H1 (cell line): ENCODE results near the gene ARHGAP8. TPM values are rescaled to one million over a fixed set of nuclear protein-coding genes. Genes with fewer than 3 reads are reported as not detected.
A peak's percentile ranks its signal among the peaks of the same experiment; 100 is the strongest.

Experiments
- CTCF ChIA-PET: fragments of 300-600 bp; sonication (Branson Sonifier 250); formaldehyde crosslinking; loops from one replicate; lab custom pipeline; 2021; ENCODE audit not compliant: partially characterized antibody; lab: Charles Lee
- POLR2A ChIA-PET: fragments of 300-600 bp; sonication (Branson Sonifier 250); formaldehyde crosslinking; loops from one replicate; lab custom pipeline; 2021; ENCODE audit warnings: inconsistent platforms; ENCODE audit not compliant: partially characterized antibody; lab: Charles Lee
- DNase-seq, 2 experiments: peaks; one replicate each; pipeline versions ENCODE4 v3.0.0 to v3.0.0-alpha.2; 2010 to 2022; ENCODE audit warnings: low spot score in 2 of 2, low read depth in 1 of 2, mixed read lengths in 1 of 2
- FAIRE-seq: peaks from 2 replicates; lab custom pipeline; 2011; peaks lifted over from hg19 to GRCh38; lab: Jason Lieb, UNC
- H2AFZ ChIP-seq: 2 replicates; pipeline ENCODE4 v1.8.1; 2012; ENCODE audit warnings: low read length, inconsistent platforms
- H2AK5ac ChIP-seq: 2 replicates; pipeline ENCODE4 v1.6.1; 2013; ENCODE audit warnings: low read depth, low read length
- H2BK120ac ChIP-seq: replicated peaks from 2 replicates; pipeline ENCODE3; 2013; ENCODE audit warnings: low read depth, low read length, inconsistent platforms
- H2BK12ac ChIP-seq: 2 replicates; pipeline ENCODE4 v1.6.1; 2013; ENCODE audit warnings: low read depth, low read length
- H2BK15ac ChIP-seq: 2 replicates; pipeline ENCODE4 v1.6.1; 2013; ENCODE audit warnings: low read length
- H2BK20ac ChIP-seq: 2 replicates; pipeline ENCODE4 v1.6.1; 2013; ENCODE audit warnings: low read length
- H2BK5ac ChIP-seq: 2 replicates; pipeline ENCODE4 v1.6.1; 2013; ENCODE audit warnings: low read depth, low read length
- H3K14ac ChIP-seq: 2 replicates; pipeline ENCODE4 v1.6.1; 2013; ENCODE audit warnings: inconsistent platforms; ENCODE audit not compliant: insufficient read length
- H3K18ac ChIP-seq: 2 replicates; pipeline ENCODE4 v1.6.1; 2013; ENCODE audit warnings: low read length; ENCODE audit errors: extremely low read depth
- H3K23ac ChIP-seq: 2 replicates; pipeline ENCODE4 v1.6.1; 2013; ENCODE audit warnings: inconsistent platforms; ENCODE audit not compliant: insufficient read length
- H3K23me2 ChIP-seq: 2 replicates; pipeline ENCODE4 v1.6.1; 2013; ENCODE audit warnings: low read depth, low read length
- H3K27ac ChIP-seq: 2 replicates; pipeline ENCODE4 v1.6.1; 2011; ENCODE audit warnings: low read depth, low read length, inconsistent platforms
- H3K27me3 ChIP-seq, 4 experiments: replicated peaks in 1 of 4; 1 replicate in 1 of 4; 2 replicates in 3 of 4; pipeline versions ENCODE4 v1.6.1 to v1.8.1; 2011 to 2013; ENCODE audit warnings: low read length in 3 of 4, mild to moderate bottlenecking in 3 of 4, inconsistent platforms in 2 of 4, mixed read lengths in 2 of 4, moderate library complexity in 1 of 4; ENCODE audit not compliant: control insufficient read depth in 3 of 4, insufficient read depth in 3 of 4; ENCODE audit errors: extremely low read depth in 1 of 4
- H3K36me3 ChIP-seq, 4 experiments: 2 replicates each; pipeline versions ENCODE4 v1.6.1 to v1.8.1; 2011 to 2013; ENCODE audit warnings: mild to moderate bottlenecking in 4 of 4, low read length in 3 of 4, moderate library complexity in 2 of 4, control low read depth in 1 of 4, inconsistent platforms in 1 of 4; ENCODE audit not compliant: insufficient read depth in 4 of 4, control insufficient read depth in 2 of 4
- H3K4ac ChIP-seq: replicated peaks from 2 replicates; pipeline ENCODE3; 2013; ENCODE audit warnings: low read length, low read depth, mixed read lengths, inconsistent platforms; ENCODE audit not compliant: insufficient read length
- H3K4me1 ChIP-seq, 4 experiments: replicated peaks in 1 of 4; 1 replicate in 1 of 4; 2 replicates in 3 of 4; pipeline versions ENCODE4 v1.6.1 to v1.8.1; 2011 to 2013; ENCODE audit warnings: low read length in 3 of 4, inconsistent platforms in 2 of 4, mixed read lengths in 1 of 4; ENCODE audit not compliant: insufficient read depth in 4 of 4, control insufficient read depth in 3 of 4
- H3K4me2 ChIP-seq, 2 experiments: 2 replicates each; pipeline versions ENCODE4 v1.6.1 to v1.8.1; 2011 to 2013; ENCODE audit warnings: low read depth in 2 of 2, low read length in 2 of 2, control low read depth in 1 of 2, inconsistent platforms in 1 of 2, mild to moderate bottlenecking in 1 of 2; ENCODE audit not compliant: insufficient read depth in 1 of 2
- H3K4me3 ChIP-seq, 4 experiments: fragments of 200-600, 300-600 bp in 1 of 4; sonication (generic), shearing (Covaris generic), sonication (Bioruptor Twin) in 1 of 4; 2 replicates each; pipeline versions ENCODE4 v1.5.1 to v1.8.1; 2011 to 2016; ENCODE audit warnings: low read length in 4 of 4, low read depth in 3 of 4, control low read depth in 2 of 4, inconsistent platforms in 2 of 4, mild to moderate bottlenecking in 2 of 4, mixed read lengths in 1 of 4, moderate library complexity in 1 of 4; ENCODE audit not compliant: insufficient read depth in 2 of 4; ENCODE audit errors: extremely low read depth in 1 of 4
- H3K56ac ChIP-seq: replicated peaks from 2 replicates; pipeline ENCODE3; 2013; ENCODE audit warnings: low read depth, mild to moderate bottlenecking, mixed read lengths, low read length, inconsistent platforms; ENCODE audit not compliant: insufficient read length
- H3K79me1 ChIP-seq: 2 replicates; pipeline ENCODE4 v1.6.1; 2013; ENCODE audit warnings: low read depth, low read length, control low read depth
- H3K79me2 ChIP-seq, 2 experiments: 2 replicates each; pipeline versions ENCODE4 v1.6.1 to v1.8.1; 2012 to 2013; ENCODE audit warnings: low read length in 2 of 2, mild to moderate bottlenecking in 2 of 2, inconsistent platforms in 1 of 2; ENCODE audit not compliant: insufficient read depth in 2 of 2, control insufficient read depth in 1 of 2
- H3K9ac ChIP-seq, 4 experiments: replicated peaks in 1 of 4; 1 replicate in 1 of 4; 2 replicates in 3 of 4; pipeline versions ENCODE4 v1.6.1 to v1.8.1; 2011 to 2013; ENCODE audit warnings: low read depth in 3 of 4, low read length in 3 of 4, control low read depth in 2 of 4, mild to moderate bottlenecking in 2 of 4, moderate library complexity in 2 of 4, inconsistent platforms in 1 of 4; ENCODE audit errors: extremely low read depth in 1 of 4
- H3K9me3 ChIP-seq, 2 experiments: 2 replicates each; pipeline versions ENCODE4 v1.6.1 to v1.8.1; 2012 to 2013; ENCODE audit warnings: mild to moderate bottlenecking in 2 of 2, moderate library complexity in 2 of 2, control low read depth in 1 of 2, inconsistent platforms in 1 of 2, low read depth in 1 of 2, low read length in 1 of 2, mixed read lengths in 1 of 2; ENCODE audit not compliant: insufficient read depth in 2 of 2
- H4K20me1 ChIP-seq, 2 experiments: replicated peaks in 1 of 2; 2 replicates each; pipeline versions ENCODE3 to v1.8.1; 2011 to 2013; ENCODE audit warnings: inconsistent platforms in 2 of 2, low read length in 2 of 2, mild to moderate bottlenecking in 1 of 2; ENCODE audit not compliant: insufficient read depth in 2 of 2, control insufficient read depth in 1 of 2
- H4K5ac ChIP-seq: 2 replicates; pipeline ENCODE4 v1.6.1; 2013; ENCODE audit warnings: low read length, low read depth, mixed read lengths, inconsistent platforms; ENCODE audit not compliant: insufficient read length
- H4K8ac ChIP-seq: 2 replicates; pipeline ENCODE4 v1.8.0; 2013; ENCODE audit warnings: mild to moderate bottlenecking, moderate library complexity, low read length, inconsistent platforms; ENCODE audit not compliant: insufficient read depth; ENCODE audit errors: extremely low read depth
- H4K91ac ChIP-seq: replicated peaks from 2 replicates; pipeline ENCODE3; 2013; ENCODE audit warnings: low read length, mixed read lengths, inconsistent platforms; ENCODE audit not compliant: insufficient read length
- BRCA1 ChIP-seq: IDR thresholded peaks from 2 replicates; pipeline ENCODE4 v1.6.1; 2012; ENCODE audit warnings: low read depth, low read length, improper control_type of control experiment
- SRF ChIP-seq: IDR thresholded peaks from 2 replicates; pipeline ENCODE4 v1.6.1; 2011; ENCODE audit warnings: mild to moderate bottlenecking, low read depth, low read length, moderate library complexity
- TAF1 ChIP-seq: IDR thresholded peaks from 2 replicates; pipeline ENCODE4 v1.6.1; 2011; ENCODE audit warnings: mild to moderate bottlenecking, low read depth, low read length
- TEAD4 ChIP-seq: IDR thresholded peaks from 2 replicates; pipeline ENCODE4 v1.6.1; 2012; ENCODE audit warnings: low read depth, low read length, inconsistent platforms, mixed read lengths
- WGBS, 2 experiments: shearing (Covaris generic) in 1 of 2; methylation state at CpG; one replicate each; pipeline versions ENCODE4 v1.1.6 to v1.1.7; 2013 to 2015; ENCODE audit warnings: low lambda C conversion rate in 2 of 2, mixed read lengths in 2 of 2, inconsistent platforms in 1 of 2, low coverage in 1 of 2, missing lambda C conversion rate in 1 of 2; ENCODE audit not compliant: insufficient replicate concordance in 2 of 2, insufficient coverage in 1 of 2, insufficient read length in 1 of 2; ENCODE audit errors: extremely low coverage in 1 of 2, missing lambda C conversion rate in 1 of 2; 5-methylcytosine and 5-hydroxymethylcytosine counted together
- polyA plus RNA-seq, 7 experiments: library from polyadenylated mRNA; depleted of rRNA in 3 of 7; stranded (reverse) in 5 of 7; unstranded in 2 of 7; fragments of >200 nt in 5 of 7; fragments of 200-250 nt in 2 of 7; gene quantifications; 1 replicate in 5 of 7; 2 replicates in 1 of 7; 4 replicates in 1 of 7; pipeline versions ENCODE4 v1.2.1 to v1.2.3, GENCODE V29; 2011 to 2013; ENCODE audit warnings: missing spikeins in 2 of 7, mixed read lengths in 2 of 7
- total RNA-seq: library from RNA; stranded (reverse); fragmentation: NEBNext Ultra II Directional; extraction: Animal tissue kit (Norgen Biotek cat#: 25700); gene quantifications from 2 replicates; pipeline ENCODE4 v1.2.1, GENCODE V29; 2021

The ARHGAP8 gene
- total and polyA plus RNA-seq, 2 of the 8 experiments (the other 6 are each of a cell fraction or from before 2014, with no cell fraction given) = 35.6 to 47.7 TPM

- DNase-seq = no peak
- Histone ChIP-seq H3K9me3 (peaks cover 0 to 8% of the 10 kb centered on the region in 2 experiments; a peak in 2 of 4 replicates), H4K8ac (peak overlapping the region; percentile 75; the same call in 1 of the 2 replicates), H3K79me2 (no peaks in the 10 kb centered on the region), H2BK20ac (no peak overlapping the region), H3K36me3 (peaks cover 4 to 24% (median 9%) of the 10 kb centered on the region in 4 experiments; a peak in 5 of 8 replicates), H2BK5ac (no peak overlapping the region), H4K20me1 (peaks cover 0 to under 1% of the 10 kb centered on the region in 2 experiments), H3K27ac (no peak overlapping the region), H3K9ac (no peak overlapping the region), H3K23ac (no peak overlapping the region), H3K4ac (no peak overlapping the region), H2BK15ac (no peak overlapping the region), H3K4me1 (no peaks in the 10 kb centered on the region), H4K5ac (no peak overlapping the region), H3K4me3 (no peak overlapping the region), H2BK120ac (no peak overlapping the region), H3K18ac (no peak overlapping the region), H3K56ac (no peak overlapping the region), H2AK5ac (no peak overlapping the region), H3K27me3 (no peaks in the 10 kb centered on the region), H3K79me1 (no peaks in the 10 kb centered on the region), H3K4me2 (no peak overlapping the region), H3K14ac (no peak overlapping the region), H3K23me2 (no peaks in the 10 kb centered on the region), H2BK12ac (no peak overlapping the region), H4K91ac (no peak overlapping the region), H2AFZ (no peak overlapping the region)
- FAIRE-seq = no peak
- CTCF ChIA-PET = interaction anchor here (1.0 to 2.1 kb wide), 2 partner anchors 46 to 58 kb away, joined by 5 read pairs; no protein-coding TSS in a partner anchor
- 91% methylated on average over 12 of the region's 14 CpGs; no CpG with 5 or more reads in 1 of the 2 experiments for WGBS, 2 experiments
- POLR2A ChIA-PET = interaction anchor here (1.1 kb wide), 1 partner anchor 9 kb away, joined by 3 read pairs; no protein-coding TSS in a partner anchor
- TF ChIP-seq SRF (no peak), TEAD4 (no peak), TAF1 (no peak), BRCA1 (no peak)
Measured at GRCh38 chr22:44878483-44879300, 126.3 kb downstream of the ARHGAP8 start.
